SK-N-MC (cell line): ENCODE results near the gene SLC39A2.
"Not testable (repeated sequence)": the region's sequence is repeated elsewhere in the genome, so short reads cannot be mapped to it uniquely, and the experiment has no call there.

Source experiments
- DNase-seq: peaks from one replicate; pipeline ENCODE4 v3.0.0-alpha.2; 2011; ENCODE audit warnings: low read depth, low spot score
- H3K27ac ChIP-seq: fragments of 200-600 bp; sonication (generic); 2 replicates; pipeline ENCODE4 v1.5.1; 2016; ENCODE audit warnings: mixed run types
- H3K36me3 ChIP-seq: fragments of 200-600 bp; sonication (generic); 2 replicates; pipeline ENCODE4 v1.6.1; 2017; ENCODE audit warnings: antibody characterized with exemption, low read length, mixed read lengths; ENCODE audit not compliant: insufficient read depth
- H3K4me3 ChIP-seq: fragments of 200-600 bp; sonication (generic); 2 replicates; pipeline ENCODE4 v1.5.1; 2016
- H3K9ac ChIP-seq: fragments of 200-600 bp; sonication (generic); 2 replicates; pipeline ENCODE4 v1.8.0; 2017; ENCODE audit warnings: mixed run types, mixed read lengths; ENCODE audit not compliant: insufficient read length
- H3K9me3 ChIP-seq: fragments of 200-600 bp; sonication (generic); 2 replicates; pipeline ENCODE4 v1.6.1; 2017; ENCODE audit warnings: low read depth, mild to moderate bottlenecking, antibody characterized with exemption, low read length, moderate library complexity, mixed read lengths
- EZH2 ChIP-seq: fragments of 200-600 bp; sonication (generic); IDR thresholded peaks from one replicate; pipeline ENCODE4 v1.6.1; 2017; ENCODE audit warnings: antibody characterized with exemption
- FOXP2 ChIP-seq: optimal IDR thresholded peaks from 2 replicates; pipeline ENCODE3; 2011; ENCODE audit warnings: mild to moderate bottlenecking, moderate library complexity; ENCODE audit not compliant: insufficient read depth; ENCODE audit errors: extremely low read length, control extremely low read depth
- POLR2AphosphoS5 ChIP-seq: IDR thresholded peaks from 2 replicates; pipeline ENCODE4 v1.6.1; 2012; ENCODE audit warnings: mild to moderate bottlenecking, low read depth, low read length, borderline replicate concordance

SLC39A2 gene

GRCh38 chr14:21037156-21037555 lies 38.1 kb downstream of the SLC39A2 start:
- no peaks in the 10 kb centered on the region for H3K36me3 ChIP-seq
- no peak for DNase-seq
- TF ChIP-seq POLR2AphosphoS5 = no peak
- no peak for TF ChIP-seq EZH2
- no peak for TF ChIP-seq FOXP2
- H3K27ac ChIP-seq = no peak overlapping the region
- no peak overlapping the region for H3K9ac ChIP-seq
- H3K9me3 ChIP-seq = no peaks in the 10 kb centered on the region
- H3K4me3 ChIP-seq = no peak overlapping the region

- H3K9me3 ChIP-seq = no peaks in the 10 kb centered on the region
- H3K4me3 ChIP-seq = no peak overlapping the region
- no peak overlapping the region for H3K9ac ChIP-seq
- H3K36me3 ChIP-seq = no peaks in the 10 kb centered on the region
- DNase-seq = no peak
- TF ChIP-seq FOXP2 (no peak), POLR2AphosphoS5 (no peak), EZH2 (no peak)
- no peak overlapping the region for H3K27ac ChIP-seq
Measured at GRCh38 chr14:21038441-21039422, 39.6 kb downstream of the SLC39A2 start.

- Histone ChIP-seq H3K9ac (no peak overlapping the region), H3K27ac (no peak overlapping the region), H3K9me3 (no peaks in the 10 kb centered on the region), H3K36me3 (no peaks in the 10 kb centered on the region), H3K4me3 (no peak overlapping the region)
- no peak for DNase-seq
- TF ChIP-seq EZH2 = no peak
- TF ChIP-seq POLR2AphosphoS5 = no peak
- no peak for TF ChIP-seq FOXP2
Measured at GRCh38 chr14:21039585-21040369, 40.7 kb downstream of the SLC39A2 start.

- DNase-seq = no peak
- Histone ChIP-seq H3K27ac (no peak overlapping the region), H3K9ac (no peak overlapping the region), H3K9me3 (no peaks in the 10 kb centered on the region), H3K4me3 (no peak overlapping the region), H3K36me3 (no peaks in the 10 kb centered on the region)
- TF ChIP-seq EZH2 = no peak
- no peak for TF ChIP-seq FOXP2
- TF ChIP-seq POLR2AphosphoS5 = no peak
Measured at GRCh38 chr14:21040370-21040925, 41.4 kb downstream of the SLC39A2 start.

GRCh38 chr14:21040941-21041340 lies 41.8 kb downstream of the SLC39A2 start:
- H3K9ac ChIP-seq, H3K9me3 ChIP-seq, DNase-seq, H3K4me3 ChIP-seq, H3K27ac ChIP-seq, H3K36me3 ChIP-seq: not testable (repeated sequence)

- no peaks in the 10 kb centered on the region for H3K9me3 ChIP-seq
- H3K36me3 ChIP-seq = no peaks in the 10 kb centered on the region
- H3K27ac ChIP-seq = no peak within 1 kb of the TSS
- no peak within 1 kb of the TSS for H3K4me3 ChIP-seq
- no peak for TF ChIP-seq EZH2
- no peak for TF ChIP-seq POLR2AphosphoS5
- TF ChIP-seq FOXP2 = no peak
- no peak within 1 kb of the TSS for H3K9ac ChIP-seq
- no peak for DNase-seq
Measured at GRCh38 chr14:21041676-21042433, 42.8 kb downstream of the SLC39A2 start, which contains the start of gene RNASE7. RNASE7 (plus strand) TSS chr14:21042362; CDS start chr14:21042993, 631 bp downstream.

GRCh38 chr14:21042918-21043317 lies 43.8 kb downstream of the SLC39A2 start:
- TF ChIP-seq FOXP2 (no peak), EZH2 (no peak), POLR2AphosphoS5 (no peak)
- no peak for DNase-seq
- H3K4me3 ChIP-seq = no peak overlapping the region
- no peak overlapping the region for H3K9ac ChIP-seq
- H3K27ac ChIP-seq = no peak overlapping the region
- no peaks in the 10 kb centered on the region for H3K9me3 ChIP-seq
- no peaks in the 10 kb centered on the region for H3K36me3 ChIP-seq

GRCh38 chr14:21043387-21043973 lies 44.4 kb downstream of the SLC39A2 start:
- Histone ChIP-seq H3K4me3 (no peak overlapping the region), H3K27ac (no peak overlapping the region)
- TF ChIP-seq POLR2AphosphoS5 (no peak), FOXP2 (no peak), EZH2 (no peak)

More at GRCh38 chr14:21043387-21043973, 44.4 kb downstream of the SLC39A2 start:
- Histone ChIP-seq H3K36me3 (no peaks in the 10 kb centered on the region), H3K9ac (no peak overlapping the region), H3K9me3 (no peaks in the 10 kb centered on the region)
- no peak for DNase-seq
